Glutamatergic neuron (in vitro differentiated cells): ENCODE results near the gene FAM171A1. TPM values are rescaled to one million over a fixed set of nuclear protein-coding genes. Genes with fewer than 3 reads are reported as not detected.
"Not testable (repeated sequence)": the region's sequence is repeated elsewhere in the genome, so short reads cannot be mapped to it uniquely, and the experiment has no call there.

ENCODE experiments used
- DNase-seq: peaks from one replicate; pipeline ENCODE4 v3.0.0; 2022
- H3K27ac Mint-ChIP-seq: one replicate; pipeline ENCODE4 v1.8.0; 2020; ENCODE audit warnings: mild to moderate bottlenecking, mixed read lengths, inconsistent platforms; ENCODE audit not compliant: unreplicated experiment
- H3K27me3 Mint-ChIP-seq: one replicate; pipeline ENCODE4 v1.8.0; 2020; ENCODE audit warnings: mild to moderate bottlenecking, moderate library complexity, mixed read lengths, inconsistent platforms; ENCODE audit not compliant: unreplicated experiment
- H3K36me3 Mint-ChIP-seq: one replicate; pipeline ENCODE4 v1.8.0; 2020; ENCODE audit warnings: mild to moderate bottlenecking, mixed read lengths, inconsistent platforms; ENCODE audit not compliant: unreplicated experiment
- H3K4me1 Mint-ChIP-seq: one replicate; pipeline ENCODE4 v1.8.0; 2020; ENCODE audit warnings: mild to moderate bottlenecking, low read depth, mixed read lengths, inconsistent platforms; ENCODE audit not compliant: unreplicated experiment
- H3K4me3 Mint-ChIP-seq: one replicate; pipeline ENCODE4 v1.8.0; 2020; ENCODE audit warnings: mild to moderate bottlenecking, mixed read lengths, inconsistent platforms; ENCODE audit not compliant: unreplicated experiment
- H3K9me3 Mint-ChIP-seq: one replicate; pipeline ENCODE4 v1.8.0; 2020; ENCODE audit warnings: mild to moderate bottlenecking, moderate library complexity, mixed read lengths, inconsistent platforms; ENCODE audit not compliant: unreplicated experiment
- CTCF ChIP-seq: fragments of 200-600 bp; sonication (generic); IDR thresholded peaks from one replicate; pipeline ENCODE4 v1.5.0; 2021; ENCODE audit not compliant: partially characterized antibody, unreplicated experiment
- total RNA-seq: library from RNA; stranded (reverse); fragmentation: NEBNext Ultra II Directional; extraction: Animal tissue kit (Norgen Biotek cat#: 25700); gene quantifications from one replicate; pipeline ENCODE4 v1.2.1, GENCODE V29; 2021; ENCODE audit not compliant: unreplicated experiment

FAM171A1 gene
- total RNA-seq, 1 donor from 2014 or later, result 186 TPM

- peaks cover 43% of the 10 kb centered on the region for H3K4me1 Mint-ChIP-seq
- peak overlapping the region; percentile 87 for H3K27ac Mint-ChIP-seq
- TF ChIP-seq CTCF, result no peak
- H3K9me3 Mint-ChIP-seq, result peaks cover 6% of the 10 kb centered on the region
- H3K36me3 Mint-ChIP-seq, result no peaks in the 10 kb centered on the region
- no peak overlapping the region for H3K4me3 Mint-ChIP-seq
- peaks cover 3% of the 10 kb centered on the region for H3K27me3 Mint-ChIP-seq
- DNase-seq, result no peak
These were observed 35.6 kb downstream of the FAM171A1 start for GRCh38 chr10:15335508-15335907.

- Mint-ChIP-seq H3K27ac (peak overlapping the region; percentile 87), H3K9me3 (peaks cover 6% of the 10 kb centered on the region), H3K36me3 (no peaks in the 10 kb centered on the region), H3K4me1 (peaks cover 37% of the 10 kb centered on the region), H3K4me3 (peak overlapping the region; percentile 82), H3K27me3 (peaks cover 2% of the 10 kb centered on the region)
- no peak for TF ChIP-seq CTCF
- no peak for DNase-seq
These were observed 36.3 kb downstream of the FAM171A1 start for GRCh38 chr10:15334650-15335323.

- TF ChIP-seq CTCF, result no peak
- H3K4me3 Mint-ChIP-seq, result peak overlapping the region; percentile 82
- peaks cover 2% of the 10 kb centered on the region for H3K27me3 Mint-ChIP-seq
- DNase-seq, result no peak
- peaks cover 7% of the 10 kb centered on the region for H3K9me3 Mint-ChIP-seq
- H3K27ac Mint-ChIP-seq, result peak overlapping the region; percentile 87
- H3K4me1 Mint-ChIP-seq, result peaks cover 36% of the 10 kb centered on the region
- no peaks in the 10 kb centered on the region for H3K36me3 Mint-ChIP-seq
These were observed 37.0 kb downstream of the FAM171A1 start for GRCh38 chr10:15333909-15334649.

GRCh38 chr10:15333181-15333580 lies 37.9 kb downstream of the FAM171A1 start:
- not testable (repeated sequence) for DNase-seq, H3K27me3 Mint-ChIP-seq, H3K36me3 Mint-ChIP-seq, H3K4me3 Mint-ChIP-seq
- Mint-ChIP-seq H3K27ac (peak overlapping the region; percentile 87), H3K4me1 (peaks cover 42% of the 10 kb centered on the region), H3K9me3 (peaks cover 14% of the 10 kb centered on the region)

GRCh38 chr10:15331461-15331860 lies 39.6 kb downstream of the FAM171A1 start:
- Mint-ChIP-seq H3K36me3 (no peaks in the 10 kb centered on the region), H3K9me3 (peaks cover 18% of the 10 kb centered on the region), H3K4me1 (peaks cover 39% of the 10 kb centered on the region), H3K4me3 (no peak overlapping the region), H3K27me3 (no peaks in the 10 kb centered on the region), H3K27ac (no peak overlapping the region)
- no peak for DNase-seq
- TF ChIP-seq CTCF, result no peak
